ENCODE measurements around the gene APP.
"Not testable (repeated sequence)": the region's sequence is repeated elsewhere in the genome, so short reads cannot be mapped to it uniquely, and the experiment has no call there.

APP gene

GRCh38 chr21:25929856-25930520 lies 240.6 kb downstream of the APP start:
- no peak for DNase-seq

- no peak for DNase-seq
Observed at GRCh38 chr21:25927195-25927880, 243.2 kb downstream of the APP start.

GRCh38 chr21:25925936-25926335 lies 244.6 kb downstream of the APP start:
- DNase-seq = no peak

GRCh38 chr21:25925064-25925800 lies 245.3 kb downstream of the APP start:
- DNase-seq = no peak

GRCh38 chr21:25918152-25918551 lies 252.4 kb downstream of the APP start:
- not testable (repeated sequence) for DNase-seq

GRCh38 chr21:25916226-25916625 lies 254.3 kb downstream of the APP start:
- DNase-seq = no peak

GRCh38 chr21:25913479-25913878 lies 257.1 kb downstream of the APP start:
- no peak for DNase-seq

- no peak for DNase-seq
Observed at GRCh38 chr21:25912402-25912746, 258.2 kb downstream of the APP start.

- DNase-seq = no peak
Observed at GRCh38 chr21:25911730-25912401, 258.7 kb downstream of the APP start.

GRCh38 chr21:25910809-25911208 lies 259.8 kb downstream of the APP start:
- DNase-seq = no peak

- DNase-seq = no peak
Observed at GRCh38 chr21:25909341-25909740, 261.2 kb downstream of the APP start.

- DNase-seq = no peak
Observed at GRCh38 chr21:25908495-25908894, 262.1 kb downstream of the APP start.

- DNase-seq = no peak
Observed at GRCh38 chr21:25907573-25908275, 262.8 kb downstream of the APP start.

- DNase-seq = no peak
Observed at GRCh38 chr21:25906587-25906986, 264.0 kb downstream of the APP start.

- no peak for DNase-seq
Observed at GRCh38 chr21:25905126-25905525, 265.4 kb downstream of the APP start.

GRCh38 chr21:25904044-25904695 lies 266.4 kb downstream of the APP start:
- DNase-seq = no peak

GRCh38 chr21:25903607-25904006 lies 267.0 kb downstream of the APP start:
- DNase-seq = no peak

- no peak for DNase-seq
Observed at GRCh38 chr21:25901330-25901979, 269.1 kb downstream of the APP start.

GRCh38 chr21:25898671-25899070 lies 271.9 kb downstream of the APP start:
- DNase-seq = no peak

- no peak for DNase-seq
Observed at GRCh38 chr21:25897383-25897782, 273.2 kb downstream of the APP start.

- DNase-seq = no peak
Observed at GRCh38 chr21:25896501-25897056, 274.0 kb downstream of the APP start.

Measured in activated CD4-positive, alpha-beta T cell treated with anti-CD3 and anti-CD28 coated beads, Interleukin-2, amount 50 U/mL, for 48 hours (primary cell).